HG03039 (cell line): ENCODE results near the gene IGF2R.
"Not testable (repeated sequence)": the region's sequence is repeated elsewhere in the genome, so short reads cannot be mapped to it uniquely, and the experiment has no call there.

Experiments used
- ATAC-seq: cut with Tn5 transposase; IDR thresholded peaks from one replicate; pipeline ENCODE4 v1.9.1; 2021; ENCODE audit warnings: mild to moderate bottlenecking, moderate library complexity; ENCODE audit not compliant: unreplicated experiment

IGF2R gene

GRCh38 chr6:160092176-160092575, 123.3 kb downstream of the IGF2R start:
- ATAC-seq: not testable (repeated sequence)

- no peak for ATAC-seq
These were observed 123.7 kb downstream of the IGF2R start for GRCh38 chr6:160092602-160093001.

DNA sequence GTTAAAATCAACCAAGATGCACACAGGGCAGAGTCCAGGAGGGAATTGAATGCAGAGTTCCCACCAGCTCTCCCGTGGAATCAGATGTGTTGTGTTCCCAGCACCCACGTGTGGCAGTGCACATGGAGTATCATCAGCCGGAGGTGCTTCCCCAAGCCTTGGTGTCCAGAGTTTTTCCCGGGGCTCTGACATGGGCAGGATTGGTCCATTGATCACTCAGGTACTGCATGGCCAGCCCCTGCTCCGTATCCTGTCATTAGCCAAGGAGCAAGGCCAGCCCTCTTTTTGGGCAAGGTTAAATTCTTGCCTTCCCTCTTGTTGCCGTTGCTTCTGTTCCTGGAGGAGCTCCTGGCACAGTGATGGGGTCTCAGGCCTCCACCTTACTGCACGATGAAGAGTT, 124.2 kb downstream of the IGF2R start:
- ATAC-seq: no peak

DNA sequence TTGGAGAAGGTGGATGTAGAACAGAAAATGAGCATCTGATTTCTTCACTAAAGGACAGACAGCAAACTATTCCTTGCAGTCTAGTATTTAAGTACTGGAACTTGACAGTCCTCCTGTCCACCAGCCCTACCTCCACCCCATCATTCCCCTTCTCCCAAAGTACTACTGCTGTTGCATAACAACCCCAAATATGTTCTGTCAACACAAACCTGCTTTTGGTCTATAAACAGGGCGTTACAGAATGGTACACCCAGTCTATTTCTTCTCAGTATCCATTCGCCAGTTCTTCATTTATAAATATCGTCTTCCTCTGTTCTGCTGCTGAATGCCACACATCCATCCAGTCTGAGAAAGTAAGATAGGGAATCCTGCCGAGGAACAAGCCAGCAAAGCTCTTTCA, 125.1 kb downstream of the IGF2R start:
- ATAC-seq: no peak

DNA sequence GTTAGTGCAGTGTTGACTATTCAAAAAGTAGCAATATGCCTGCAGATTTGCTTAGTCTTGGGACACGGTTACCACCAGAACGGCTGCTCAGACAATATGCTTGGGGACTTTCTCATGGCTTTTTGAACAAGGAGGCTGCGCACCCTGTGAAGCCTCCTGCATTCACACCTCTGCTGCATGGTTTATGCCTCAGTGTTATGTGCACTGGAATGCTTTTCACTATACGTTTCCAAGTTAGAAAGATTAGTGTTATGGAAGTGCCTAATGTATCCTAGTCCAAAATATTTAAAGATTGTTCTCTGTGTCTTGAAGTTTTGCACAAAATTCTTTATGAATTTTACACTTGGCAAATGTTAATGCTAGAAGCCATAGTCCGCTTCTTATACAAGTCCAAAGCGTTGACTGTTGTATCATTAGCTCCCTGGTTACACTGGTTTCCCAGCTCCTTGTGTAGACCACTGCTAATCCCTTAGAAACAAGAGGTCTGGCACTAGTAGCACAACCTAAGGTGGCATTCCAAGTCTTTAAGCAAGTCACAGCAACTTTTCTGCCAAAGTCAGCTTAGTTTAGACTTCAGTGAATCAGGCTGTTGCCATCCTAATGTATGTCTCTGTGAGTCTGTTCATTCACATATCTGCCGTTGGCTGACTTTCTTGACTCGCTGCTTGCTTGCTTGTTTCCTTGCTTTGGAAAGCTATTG, 126.4 kb downstream of the IGF2R start:
- ATAC-seq: no peak

- no peak for ATAC-seq
These were observed 132.7 kb downstream of the IGF2R start for GRCh38 chr6:160101277-160102205.

DNA sequence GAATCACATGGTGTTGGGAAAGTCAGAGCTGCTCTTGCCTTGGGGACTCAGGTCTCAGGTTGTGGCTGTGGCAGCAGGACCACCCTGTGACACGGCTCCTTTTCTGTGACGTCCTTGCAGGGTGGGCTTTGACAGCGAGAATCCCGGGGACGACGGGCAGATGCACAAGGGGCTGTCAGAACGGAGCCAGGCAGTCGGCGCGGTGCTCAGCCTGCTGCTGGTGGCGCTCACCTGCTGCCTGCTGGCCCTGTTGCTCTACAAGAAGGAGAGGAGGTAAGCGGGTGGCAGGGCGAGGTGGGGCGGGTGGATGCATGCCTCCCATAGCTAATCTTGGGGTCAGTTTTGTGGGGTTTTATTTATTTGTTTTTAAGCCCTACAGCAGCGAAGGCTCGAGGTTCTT, 133.5 kb downstream of the IGF2R start:
- ATAC-seq: no peak

DNA sequence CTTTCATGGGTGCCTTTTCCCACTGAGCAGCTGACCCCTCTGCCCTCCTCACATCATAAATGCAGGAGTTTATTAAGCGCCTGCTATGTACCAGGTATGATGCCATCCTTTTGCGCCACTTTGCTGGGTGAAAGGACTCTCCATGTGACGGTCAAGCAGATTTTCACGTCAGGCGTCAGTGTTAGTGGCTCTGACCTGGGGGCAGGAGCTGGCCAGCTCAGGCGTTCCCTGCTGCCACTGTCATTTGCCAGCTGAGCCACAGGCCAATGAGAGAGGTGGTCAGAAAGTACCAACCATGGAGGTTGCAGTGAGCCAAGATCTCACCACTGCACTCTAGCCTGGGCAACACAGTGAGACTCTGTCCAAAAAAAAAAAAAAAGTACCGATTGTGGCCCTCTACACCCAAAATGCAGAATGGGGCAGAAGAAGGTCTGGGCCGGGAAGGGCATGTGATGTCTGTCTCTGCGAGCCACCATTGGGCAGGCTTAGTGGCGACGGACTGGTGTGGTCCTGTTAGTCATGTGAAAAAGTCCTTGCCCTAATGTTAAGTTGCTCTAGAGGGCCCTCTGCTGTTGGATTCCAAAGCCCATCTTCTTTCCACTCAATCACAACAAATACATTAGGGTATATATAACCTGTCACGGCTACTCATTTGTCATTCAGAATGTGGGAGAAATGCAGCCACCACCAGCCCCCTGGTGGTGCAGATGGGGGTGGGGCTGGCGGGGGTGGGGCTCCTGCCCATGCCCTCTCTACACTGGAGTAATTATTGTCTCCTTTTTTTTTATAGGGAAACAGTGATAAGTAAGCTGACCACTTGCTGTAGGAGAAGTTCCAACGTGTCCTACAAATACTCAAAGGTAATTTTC, 134.3 kb downstream of the IGF2R start:
- ATAC-seq: no peak

DNA sequence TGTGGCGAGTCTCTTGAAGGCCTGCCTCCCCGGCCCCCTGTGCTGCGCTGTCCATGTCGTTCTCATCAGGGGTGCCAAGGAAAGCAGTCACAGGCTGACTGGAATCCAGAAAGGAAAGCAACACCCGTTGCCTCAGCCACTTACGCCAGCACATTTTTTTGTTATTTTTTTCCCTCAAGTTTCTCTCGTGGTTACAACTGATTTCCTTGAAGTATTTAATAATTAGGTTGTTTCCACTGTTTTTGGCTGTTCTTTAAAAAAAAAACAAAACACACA, 134.9 kb downstream of the IGF2R start:
- no peak for ATAC-seq

DNA sequence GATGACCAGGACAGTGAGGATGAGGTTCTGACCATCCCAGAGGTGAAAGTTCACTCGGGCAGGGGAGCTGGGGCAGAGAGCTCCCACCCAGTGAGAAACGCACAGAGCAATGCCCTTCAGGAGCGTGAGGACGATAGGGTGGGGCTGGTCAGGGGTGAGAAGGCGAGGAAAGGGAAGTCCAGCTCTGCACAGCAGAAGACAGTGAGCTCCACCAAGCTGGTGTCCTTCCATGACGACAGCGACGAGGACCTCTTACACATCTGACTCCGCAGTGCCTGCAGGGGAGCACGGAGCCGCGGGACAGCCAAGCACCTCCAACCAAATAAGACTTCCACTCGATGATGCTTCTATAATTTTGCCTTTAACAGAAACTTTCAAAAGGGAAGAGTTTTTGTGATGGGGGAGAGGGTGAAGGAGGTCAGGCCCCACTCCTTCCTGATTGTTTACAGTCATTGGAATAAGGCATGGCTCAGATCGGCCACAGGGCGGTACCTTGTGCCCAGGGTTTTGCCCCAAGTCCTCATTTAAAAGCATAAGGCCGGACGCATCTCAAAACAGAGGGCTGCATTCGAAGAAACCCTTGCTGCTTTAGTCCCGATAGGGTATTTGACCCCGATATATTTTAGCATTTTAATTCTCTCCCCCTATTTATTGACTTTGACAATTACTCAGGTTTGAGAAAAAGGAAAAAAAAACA, 136.1 kb downstream of the IGF2R start:
- ATAC-seq: no peak

DNA sequence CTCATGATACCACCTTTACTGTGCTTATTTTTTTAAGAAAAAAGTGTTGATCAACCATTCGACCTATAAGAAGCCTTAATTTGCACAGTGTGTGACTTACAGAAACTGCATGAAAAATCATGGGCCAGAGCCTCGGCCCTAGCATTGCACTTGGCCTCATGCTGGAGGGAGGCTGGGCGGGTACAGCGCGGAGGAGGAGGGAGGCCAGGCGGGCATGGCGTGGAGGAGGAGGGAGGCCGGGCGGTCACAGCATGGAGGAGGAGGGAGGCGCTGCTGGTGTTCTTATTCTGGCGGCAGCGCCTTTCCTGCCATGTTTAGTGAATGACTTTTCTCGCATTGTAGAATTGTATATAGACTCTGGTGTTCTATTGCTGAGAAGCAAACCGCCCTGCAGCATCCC, 137.1 kb downstream of the IGF2R start:
- ATAC-seq: no peak

DNA sequence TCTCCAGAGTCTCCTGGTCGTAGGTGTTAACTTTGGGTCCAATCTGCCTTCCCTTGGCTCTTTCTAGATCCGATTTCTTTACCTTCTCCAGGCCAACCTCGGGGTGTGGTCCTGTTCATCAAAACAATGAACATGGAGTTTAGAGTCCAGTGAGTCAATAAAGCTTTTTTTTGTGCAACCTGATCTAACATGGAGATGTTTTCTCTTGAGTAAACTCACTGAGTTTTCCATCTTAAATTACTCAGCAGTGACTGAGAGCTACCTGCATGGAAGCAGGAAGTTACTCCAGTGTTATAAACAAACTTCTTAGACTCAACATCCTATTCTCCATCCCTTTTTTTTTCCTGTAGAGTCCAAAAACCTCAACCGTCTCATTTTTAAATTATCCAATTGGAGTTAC, 137.8 kb downstream of the IGF2R start:
- no peak for ATAC-seq

- ATAC-seq: no peak
These were observed 139.2 kb downstream of the IGF2R start for GRCh38 chr6:160108077-160108476.

GRCh38 chr6:160110586-160111123, 141.8 kb downstream of the IGF2R start:
- no peak for ATAC-seq

DNA sequence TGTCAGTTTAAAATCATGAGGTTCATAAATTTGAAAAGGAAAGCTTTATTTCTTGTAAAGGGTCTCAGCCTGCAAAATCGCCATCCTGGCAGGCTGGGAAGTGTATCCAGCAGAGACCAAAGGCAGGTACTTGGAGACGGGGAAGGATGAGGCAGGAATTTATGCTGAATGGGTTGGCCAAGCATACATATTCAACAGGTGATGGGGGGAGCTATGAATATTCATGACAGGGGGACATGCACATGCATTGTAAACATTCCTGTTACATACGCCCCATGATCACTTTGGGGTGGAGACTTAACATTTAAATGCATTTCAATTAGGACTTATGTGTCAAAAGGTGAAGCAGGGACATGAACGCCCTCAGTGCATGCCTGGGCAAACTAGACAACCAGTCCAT, 142.9 kb downstream of the IGF2R start:
- ATAC-seq: no peak

DNA sequence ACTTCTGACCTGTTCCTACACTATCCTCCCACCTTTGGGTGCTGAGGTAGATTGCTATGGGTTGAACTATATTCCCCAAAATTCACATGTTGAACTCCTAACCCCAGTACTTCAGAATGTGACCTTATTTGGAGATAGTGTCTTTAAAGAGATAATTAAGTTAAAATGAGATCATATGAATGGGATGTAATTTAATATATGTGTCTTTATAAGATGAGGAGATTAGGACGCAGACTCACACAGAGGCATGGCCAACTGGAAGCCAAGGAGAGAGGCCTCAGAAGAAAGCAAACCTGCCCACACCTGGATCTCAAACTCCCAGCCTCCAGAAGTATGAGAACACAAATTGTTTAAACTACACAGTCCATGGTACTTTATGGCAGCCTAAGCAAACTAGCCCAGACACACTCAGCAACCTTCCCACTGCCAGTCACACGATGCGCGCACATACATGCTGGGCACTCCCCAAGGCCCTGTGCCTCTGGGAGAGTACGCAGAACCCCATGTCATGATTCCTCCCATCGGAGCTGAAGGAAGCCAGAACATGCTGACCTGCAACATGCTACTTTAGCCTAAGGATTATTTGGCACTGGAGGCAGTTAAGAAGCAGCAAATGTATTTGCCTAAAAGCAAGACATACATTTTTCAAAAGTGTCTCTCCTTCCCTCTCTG, 143.9 kb downstream of the IGF2R start:
- ATAC-seq: no peak

- not testable (repeated sequence) for ATAC-seq
These were observed 145.7 kb downstream of the IGF2R start for GRCh38 chr6:160114536-160114935.

DNA sequence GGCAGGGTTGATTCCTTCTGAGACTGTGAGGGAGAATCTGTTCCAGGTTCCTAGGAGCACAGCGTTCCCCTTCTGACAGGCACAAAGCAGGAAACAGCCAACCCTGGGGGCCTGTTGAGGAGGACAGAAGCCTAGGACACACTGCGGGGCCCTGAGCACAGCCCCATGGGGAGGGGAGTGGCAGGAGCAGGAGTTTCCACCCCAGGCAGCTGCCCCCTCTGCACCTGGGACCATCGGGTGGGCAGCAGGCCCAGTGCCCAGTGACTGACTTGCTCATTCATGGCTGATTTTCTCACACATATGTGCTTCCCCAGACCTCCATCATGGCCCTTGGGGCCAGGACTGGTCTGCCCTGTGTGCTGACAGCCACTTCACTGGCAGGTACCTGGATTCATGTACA, 146.5 kb downstream of the IGF2R start:
- ATAC-seq: no peak

GRCh38 chr6:160116411-160116810, 147.5 kb downstream of the IGF2R start:
- no peak for ATAC-seq

DNA sequence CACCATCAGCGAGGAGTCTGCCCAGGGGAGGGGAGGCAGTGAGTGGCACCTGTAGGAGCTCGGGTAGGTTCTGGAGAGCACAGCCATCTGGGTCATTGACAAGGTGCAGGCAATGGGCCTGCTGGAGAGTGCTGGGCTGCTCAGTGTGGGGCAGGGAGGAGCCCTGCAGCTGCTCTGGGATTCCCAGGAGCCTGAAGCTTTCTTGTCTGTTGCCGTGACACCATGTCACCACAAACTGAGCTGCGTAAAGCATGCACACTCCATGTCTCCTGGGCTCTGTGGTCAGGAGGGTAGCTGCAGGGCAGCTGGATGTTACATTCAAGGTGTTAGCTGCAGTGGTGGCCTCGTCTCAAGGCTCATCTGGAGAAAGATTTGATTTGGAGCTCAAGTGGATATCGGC, 148.3 kb downstream of the IGF2R start:
- ATAC-seq: no peak
